H1 (cell line): Measurements from ENCODE around the gene GPR161.

ENCODE experiments used
- BCL11A ChIP-seq, 2 experiments: IDR thresholded peaks; one replicate each; pipeline ENCODE4 v1.6.1; 2011; ENCODE audit warnings: low read depth in 2 of 2, low read length in 2 of 2, mild to moderate bottlenecking in 2 of 2
- EGR1 ChIP-seq: IDR thresholded peaks from 2 replicates; pipeline ENCODE4 v1.6.1; 2011; ENCODE audit warnings: low read depth, low read length, borderline replicate concordance
- EP300 ChIP-seq, 2 experiments: IDR thresholded peaks; 1 replicate in 1 of 2; 2 replicates in 1 of 2; pipeline ENCODE4 v1.6.1; 2011 to 2012; ENCODE audit warnings: low read depth in 2 of 2, low read length in 2 of 2, mild to moderate bottlenecking in 2 of 2, borderline replicate concordance in 1 of 2, inconsistent platforms in 1 of 2, moderate library complexity in 1 of 2
- MAFK ChIP-seq: IDR thresholded peaks from 2 replicates; pipeline ENCODE4 v1.6.1; 2012; ENCODE audit warnings: low read depth, mild to moderate bottlenecking, improper control_type of control experiment, low read length
- PHF8 ChIP-seq: fragments of 200-600 bp; sonication (generic); conservative IDR thresholded peaks from 2 replicates; pipeline ENCODE4 v1.7.1; 2012; ENCODE audit warnings: low read depth, mild to moderate bottlenecking, inconsistent platforms, low read length, moderate library complexity
- POLR2A ChIP-seq, 2 experiments: IDR thresholded peaks; 1 replicate in 1 of 2; 2 replicates in 1 of 2; pipeline ENCODE4 v1.6.1; 2011; ENCODE audit warnings: low read depth in 2 of 2, low read length in 2 of 2, mild to moderate bottlenecking in 2 of 2; ENCODE audit errors: control extremely low read depth in 1 of 2
- SIN3A ChIP-seq, 2 experiments: IDR thresholded peaks in 1 of 2; conservative IDR thresholded peaks in 1 of 2; 2 replicates each; pipeline ENCODE4 v1.6.1; 2011 to 2012; ENCODE audit warnings: low read length in 2 of 2, improper control_type of control experiment in 1 of 2, low read depth in 1 of 2, mild to moderate bottlenecking in 1 of 2
- SP1 ChIP-seq: IDR thresholded peaks from 2 replicates; pipeline ENCODE4 v1.6.1; 2011; ENCODE audit warnings: low read depth, low read length
- YY1 ChIP-seq: IDR thresholded peaks from 2 replicates; pipeline ENCODE4 v1.6.1; 2011; ENCODE audit warnings: low read depth, mild to moderate bottlenecking, low read length
- TF ChIP-seq, protein P1 (sequence below), 3 experiments: IDR thresholded peaks; 1 replicate in 2 of 3; 2 replicates in 1 of 3; pipeline versions ENCODE4 v1.5.1 to v1.6.1; 2011; ENCODE audit warnings: low read length in 3 of 3, mild to moderate bottlenecking in 3 of 3, inconsistent platforms in 2 of 3, low read depth in 1 of 3, moderate library complexity in 1 of 3; ENCODE audit not compliant: insufficient read depth in 1 of 3; ENCODE audit errors: control extremely low read depth in 1 of 3

DNA sequence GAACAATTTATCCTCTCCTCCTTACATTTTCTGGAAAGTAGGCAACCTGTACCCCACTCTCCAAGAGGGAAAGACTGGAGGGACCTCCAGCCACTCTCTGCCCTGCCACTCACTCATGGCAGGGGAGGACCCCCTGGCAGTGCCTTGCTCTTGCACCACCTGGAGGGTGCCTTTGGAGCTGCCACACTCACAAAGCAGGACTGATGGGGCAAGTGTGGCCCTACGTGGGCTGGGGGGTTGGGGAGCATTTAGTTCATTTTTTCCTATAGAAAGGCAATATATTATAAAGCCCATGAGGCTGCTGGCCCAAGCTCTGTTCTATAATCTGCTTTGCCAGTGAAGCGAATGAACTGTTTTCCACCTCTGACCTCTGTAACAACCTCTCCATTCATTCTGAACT lies 50.3 kb downstream of the GPR161 start:
- no peak for TF ChIP-seq PHF8
- TF ChIP-seq, protein P1, sequence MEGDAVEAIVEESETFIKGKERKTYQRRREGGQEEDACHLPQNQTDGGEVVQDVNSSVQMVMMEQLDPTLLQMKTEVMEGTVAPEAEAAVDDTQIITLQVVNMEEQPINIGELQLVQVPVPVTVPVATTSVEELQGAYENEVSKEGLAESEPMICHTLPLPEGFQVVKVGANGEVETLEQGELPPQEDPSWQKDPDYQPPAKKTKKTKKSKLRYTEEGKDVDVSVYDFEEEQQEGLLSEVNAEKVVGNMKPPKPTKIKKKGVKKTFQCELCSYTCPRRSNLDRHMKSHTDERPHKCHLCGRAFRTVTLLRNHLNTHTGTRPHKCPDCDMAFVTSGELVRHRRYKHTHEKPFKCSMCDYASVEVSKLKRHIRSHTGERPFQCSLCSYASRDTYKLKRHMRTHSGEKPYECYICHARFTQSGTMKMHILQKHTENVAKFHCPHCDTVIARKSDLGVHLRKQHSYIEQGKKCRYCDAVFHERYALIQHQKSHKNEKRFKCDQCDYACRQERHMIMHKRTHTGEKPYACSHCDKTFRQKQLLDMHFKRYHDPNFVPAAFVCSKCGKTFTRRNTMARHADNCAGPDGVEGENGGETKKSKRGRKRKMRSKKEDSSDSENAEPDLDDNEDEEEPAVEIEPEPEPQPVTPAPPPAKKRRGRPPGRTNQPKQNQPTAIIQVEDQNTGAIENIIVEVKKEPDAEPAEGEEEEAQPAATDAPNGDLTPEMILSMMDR (IDR thresholded peaks at IDR 0.05; ENCODE audit: control extremely low read depth in 1 of 3, insufficient read depth in 1 of 3, low read depth in 1 of 3, low read length in 3 of 3): peak in 1 of 3 experiments; percentile 9; a peak in 1 of 4 replicates
- TF ChIP-seq POLR2A (IDR thresholded peaks at IDR 0.05; ENCODE audit: control extremely low read depth in 1 of 2, low read depth in 2 of 2, low read length in 2 of 2): no peak
- TF ChIP-seq SP1: no peak
- no peak for TF ChIP-seq EP300 (IDR thresholded peaks at IDR 0.05; ENCODE audit: borderline replicate concordance in 1 of 2, low read depth in 2 of 2, low read length in 2 of 2)
- no peak for TF ChIP-seq BCL11A (IDR thresholded peaks at IDR 0.05; ENCODE audit: low read depth in 2 of 2, low read length in 2 of 2)
- no peak for TF ChIP-seq MAFK
- TF ChIP-seq EGR1: no peak
- no peak for TF ChIP-seq YY1
- no peak for TF ChIP-seq SIN3A (conservative IDR thresholded peaks at IDR 0.05 in 1 of 2, IDR thresholded peaks at IDR 0.05 in 1 of 2; ENCODE audit: low read depth in 1 of 2, low read length in 2 of 2)
